ENCODE data around the gene PLA2R1.

GRCh38 chr2:159976527-159977160, 85.8 kb downstream of the PLA2R1 start:
- TF ChIP-seq CTCF (conservative IDR thresholded peaks at IDR 0.05 in 1 of 2, IDR thresholded peaks at IDR 0.05 in 1 of 2; ENCODE audit: low read depth in 1 of 2, low read length in 2 of 2): no peak
- no peak for TF ChIP-seq EZH2 (IDR thresholded peaks at IDR 0.05; ENCODE audit: low read length, missing control alignments)

Measured in fibroblast of lung (primary cell).